HPDE6-E6E7 (cell line): ENCODE data around the gene CELSR2.

Experiments used
- DNase-seq: peaks from one replicate; pipeline ENCODE4 v3.0.0; 2011; ENCODE audit warnings: missing footprints; ENCODE audit errors: extremely low spot score

Gene CELSR2

GRCh38 chr1:109252167-109252892, 3.0 kb downstream of the CELSR2 start:
- no peak for DNase-seq

- DNase-seq, result no peak
Observed at GRCh38 chr1:109252893-109253802, 3.8 kb downstream of the CELSR2 start.

DNA sequence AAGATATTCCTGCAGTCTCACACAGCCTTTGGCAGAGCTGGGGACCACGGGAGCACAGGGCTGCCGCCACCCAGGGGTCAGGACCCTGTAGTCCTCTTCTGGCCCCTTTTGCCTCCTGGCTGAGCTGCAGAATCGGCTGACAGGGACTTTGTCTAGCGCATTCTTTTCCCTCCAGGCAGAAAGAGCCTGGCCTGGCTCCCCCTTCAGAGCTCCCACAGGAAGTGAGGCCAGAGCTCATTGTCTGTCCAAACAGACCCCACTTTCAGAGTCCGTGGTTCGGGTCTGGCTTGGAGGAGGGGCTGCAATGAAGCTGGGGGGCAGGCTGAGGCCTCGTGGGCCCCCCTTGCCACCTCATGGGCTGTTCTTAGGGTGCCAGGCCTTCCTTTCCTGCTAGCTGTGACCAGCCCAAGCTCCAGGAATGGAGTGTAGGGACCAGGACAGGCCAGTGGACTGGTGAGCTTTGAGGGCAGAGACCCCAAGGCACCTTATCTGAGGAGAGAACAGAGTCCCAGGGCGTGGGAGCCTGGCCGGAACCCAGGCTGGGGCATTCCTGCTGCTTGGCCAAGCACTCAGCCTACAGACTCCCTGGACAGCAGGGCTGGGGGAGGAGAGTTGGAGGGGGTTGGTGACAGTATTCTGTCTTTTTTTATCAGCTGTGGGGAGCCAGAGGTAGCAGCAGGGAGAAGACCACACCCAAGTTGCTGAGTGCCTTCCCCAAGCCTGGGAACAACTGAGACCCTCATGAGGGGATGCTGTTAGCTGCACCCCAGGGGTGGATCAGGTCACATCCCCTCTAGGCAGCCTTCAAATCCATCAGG, 4.7 kb downstream of the CELSR2 start:
- no peak for DNase-seq

GRCh38 chr1:109254621-109255096, 5.3 kb downstream of the CELSR2 start:
- DNase-seq, result no peak

- DNase-seq, result no peak
Observed at GRCh38 chr1:109255097-109255651, 5.8 kb downstream of the CELSR2 start.

DNA sequence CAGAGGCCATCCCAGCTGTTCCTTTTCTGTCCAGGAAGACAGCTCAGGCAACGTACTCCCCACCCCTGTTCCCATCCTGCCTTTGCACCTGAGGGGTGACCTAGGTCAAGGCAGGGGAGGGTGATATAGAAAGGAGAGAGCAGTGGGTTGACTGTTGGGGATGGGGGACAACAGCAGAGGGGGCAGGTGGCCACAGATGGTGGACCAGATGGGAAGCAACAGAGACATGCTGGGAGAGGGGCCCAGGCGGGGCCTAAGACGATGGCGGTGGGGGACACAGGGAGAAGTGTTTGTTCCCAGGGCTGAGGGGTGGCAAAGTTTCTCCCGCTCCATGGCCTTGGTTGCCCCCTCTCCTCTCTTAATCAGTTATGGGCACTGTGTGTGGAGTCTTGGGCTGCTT, 6.3 kb downstream of the CELSR2 start:
- no peak for DNase-seq

- DNase-seq, result no peak
Observed at GRCh38 chr1:109256085-109256484, 6.7 kb downstream of the CELSR2 start.

GRCh38 chr1:109256971-109257681, 7.8 kb downstream of the CELSR2 start:
- peak; percentile 73 for DNase-seq

- DNase-seq, result no peak
Observed at GRCh38 chr1:109257682-109258421, 8.5 kb downstream of the CELSR2 start.

GRCh38 chr1:109258481-109259466, 9.4 kb downstream of the CELSR2 start:
- no peak for DNase-seq

- DNase-seq, result no peak
Observed at GRCh38 chr1:109259674-109260557, 10.6 kb downstream of the CELSR2 start.

DNA sequence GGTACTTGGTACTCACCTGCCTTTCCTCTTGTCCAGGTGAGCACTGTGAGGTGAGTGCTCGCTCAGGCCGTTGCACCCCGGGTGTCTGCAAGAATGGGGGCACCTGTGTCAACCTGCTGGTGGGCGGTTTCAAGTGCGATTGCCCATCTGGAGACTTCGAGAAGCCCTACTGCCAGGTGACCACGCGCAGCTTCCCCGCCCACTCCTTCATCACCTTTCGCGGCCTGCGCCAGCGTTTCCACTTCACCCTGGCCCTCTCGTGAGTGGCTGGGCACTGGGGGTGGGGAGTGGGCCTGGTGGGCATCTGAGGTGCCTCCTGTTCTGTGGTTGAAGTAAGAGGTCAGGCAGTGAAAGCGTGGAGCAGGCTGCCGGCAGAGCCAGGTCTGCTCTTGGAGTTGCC, 11.7 kb downstream of the CELSR2 start:
- no peak for DNase-seq

GRCh38 chr1:109261578-109261977, 12.2 kb downstream of the CELSR2 start:
- no peak for DNase-seq

GRCh38 chr1:109262231-109263055, 13.1 kb downstream of the CELSR2 start:
- no peak for DNase-seq

DNA sequence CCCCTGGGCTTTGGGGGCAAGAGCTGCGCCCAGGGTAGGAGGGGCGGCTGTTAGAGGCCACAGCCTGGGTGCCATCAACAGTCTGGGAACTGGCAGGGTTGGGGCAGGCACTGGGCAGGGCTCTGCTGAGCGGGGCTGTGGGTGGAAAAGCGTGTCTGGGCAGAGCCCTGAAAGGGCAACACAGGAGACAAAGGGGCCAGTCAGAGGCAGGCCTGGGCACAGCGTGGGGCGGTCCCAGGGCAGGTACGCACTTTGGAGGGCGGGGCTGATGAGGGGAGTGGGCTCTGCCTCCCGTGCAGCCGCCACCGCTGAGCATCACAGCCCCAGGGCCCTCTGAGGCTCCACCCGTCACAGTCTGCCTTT, 13.9 kb downstream of the CELSR2 start:
- DNase-seq, result peak; percentile 94

GRCh38 chr1:109263597-109264378, 14.4 kb downstream of the CELSR2 start:
- DNase-seq, result peak; percentile 92
